Myocyte (in vitro differentiated cells): ENCODE data around the gene KIFBP. TPM values are rescaled to one million over a fixed set of nuclear protein-coding genes. Genes with fewer than 3 reads are reported as not detected.
A peak's percentile ranks its signal among the peaks of the same experiment; 100 is the strongest.

ENCODE experiments used
- DNase-seq: peaks from one replicate; pipeline ENCODE4 v3.0.0-alpha.2; 2012; ENCODE audit warnings: low read depth
- total RNA-seq: library from RNA; depleted of rRNA; stranded (reverse); fragments of >200 nt; gene quantifications from 2 replicates; pipeline ENCODE4 v1.2.3, GENCODE V29; 2014

The KIFBP gene
- total RNA-seq, 1 donor from 2014 or later, result 39.3 TPM

GRCh38 chr10:69051303-69051702 lies 62.7 kb downstream of the KIFBP start:
- peak; percentile 25 for DNase-seq

- no peak for DNase-seq
These were observed 63.3 kb downstream of the KIFBP start for GRCh38 chr10:69051710-69052487.

- no peak for DNase-seq
These were observed 64.1 kb downstream of the KIFBP start for GRCh38 chr10:69052736-69053135.

- DNase-seq, result no peak
These were observed 66.6 kb downstream of the KIFBP start for GRCh38 chr10:69055241-69055640.

- DNase-seq, result no peak
These were observed 67.5 kb downstream of the KIFBP start for GRCh38 chr10:69056129-69056528.

DNA sequence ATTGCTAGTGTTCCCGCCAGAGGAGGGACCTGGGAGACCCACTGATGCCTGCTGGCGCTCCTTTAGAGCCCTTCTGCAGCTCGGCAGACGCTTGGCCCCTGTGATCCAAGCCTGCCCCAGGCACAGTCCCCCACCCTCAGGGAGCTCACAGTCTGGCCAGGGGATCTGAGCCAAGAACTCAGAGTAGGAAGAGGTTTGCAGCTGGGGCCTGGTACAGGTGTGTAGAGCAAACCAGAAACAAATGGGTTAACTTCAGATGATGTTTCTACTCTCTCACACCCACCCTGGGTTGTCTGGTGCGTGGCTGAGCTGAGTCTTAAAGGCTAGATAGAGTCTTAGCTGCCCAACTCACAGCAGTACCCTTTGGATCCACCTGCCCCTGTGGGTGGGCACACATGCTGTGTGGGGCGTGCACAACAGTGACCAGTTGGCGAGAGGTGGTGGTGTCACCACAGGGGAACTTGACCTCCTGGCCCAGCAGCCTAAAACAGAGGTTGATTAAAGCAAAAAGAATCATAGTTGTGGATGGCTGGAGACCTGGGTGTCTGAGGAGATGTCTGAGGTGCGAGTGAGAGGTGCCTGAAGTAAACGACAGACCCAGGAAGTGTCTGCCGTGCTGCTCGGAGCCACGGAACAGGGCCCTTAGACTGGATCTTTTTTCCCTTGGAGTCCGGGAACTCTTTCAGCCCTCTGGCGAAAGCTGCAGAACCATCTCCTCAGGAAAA lies 68.1 kb downstream of the KIFBP start:
- DNase-seq, result peak; percentile 59

GRCh38 chr10:69057261-69057950 lies 68.8 kb downstream of the KIFBP start:
- no peak for DNase-seq

GRCh38 chr10:69057951-69058297 lies 69.3 kb downstream of the KIFBP start:
- DNase-seq, result peak; percentile 57

- no peak for DNase-seq
These were observed 71.7 kb downstream of the KIFBP start for GRCh38 chr10:69060127-69060798.

- DNase-seq, result peak; percentile 79
These were observed 72.9 kb downstream of the KIFBP start for GRCh38 chr10:69061305-69062161.

GRCh38 chr10:69062901-69063300 lies 74.3 kb downstream of the KIFBP start:
- DNase-seq, result no peak

GRCh38 chr10:69064762-69065328 lies 76.2 kb downstream of the KIFBP start:
- DNase-seq, result no peak

DNA sequence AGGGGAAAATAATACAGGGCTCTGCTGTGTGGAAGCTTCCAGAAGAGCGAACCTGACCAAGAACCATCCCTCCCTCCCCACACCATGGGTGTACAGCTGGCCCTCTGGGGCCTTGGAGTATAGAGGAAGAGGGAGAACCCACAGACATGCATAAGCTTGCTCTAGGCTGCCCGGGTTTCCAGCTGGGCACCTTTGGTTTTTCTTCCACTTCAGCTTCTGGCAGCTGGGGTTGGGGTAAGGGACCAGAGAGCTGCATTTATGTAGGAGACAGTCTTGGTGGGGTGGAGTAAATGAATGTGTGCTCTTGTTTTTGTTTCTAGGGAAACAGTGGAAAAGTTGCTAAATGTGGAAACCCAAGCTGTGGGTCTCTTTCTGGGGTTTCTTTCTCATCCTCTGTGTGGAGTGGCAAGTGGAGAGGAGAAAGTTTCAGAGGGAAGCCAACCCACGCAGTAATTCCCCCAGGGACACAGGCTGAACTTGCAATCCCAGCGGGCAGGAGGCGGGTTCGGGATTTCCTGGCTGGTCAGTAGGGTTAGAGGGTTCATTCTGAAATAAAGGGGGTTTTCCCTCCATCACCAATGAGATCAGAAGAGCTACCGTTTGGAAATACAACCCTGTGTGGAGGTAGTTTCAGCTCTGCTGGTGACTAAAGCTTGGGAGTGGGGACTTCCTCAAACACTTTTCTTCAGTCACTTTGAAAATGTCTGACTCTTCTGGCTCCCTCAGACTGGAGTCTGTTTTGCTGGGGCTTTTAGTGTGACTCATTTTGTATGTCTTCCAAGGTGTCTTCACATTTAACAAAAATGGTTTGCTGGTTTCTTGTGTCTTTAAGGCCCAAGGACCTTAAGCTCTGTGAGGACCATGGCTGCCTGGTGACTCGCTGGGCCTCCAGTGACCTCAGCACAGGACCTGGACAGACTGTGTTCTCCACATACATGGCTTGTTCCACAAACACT lies 77.1 kb downstream of the KIFBP start:
- peak; percentile 54 for DNase-seq

Other genes starting within 250 kb of the KIFBP start
- 0.99 and 1.4 TPM in 2 replicates for gene STOX1, start 161.3 kb upstream of the KIFBP start, total RNA-seq
- gene DDX50, start 87.5 kb upstream of the KIFBP start, total RNA-seq, result 36.7 and 48.0 TPM in 2 replicates
- 77.0 and 89.6 TPM in 2 replicates for gene DDX21, start 32.6 kb upstream of the KIFBP start, total RNA-seq
- 51.7 and 51.8 TPM in 2 replicates for gene SRGN, start 99.3 kb downstream of the KIFBP start, total RNA-seq
- gene VPS26A, start 135.4 kb downstream of the KIFBP start, total RNA-seq, result 28.1 and 32.2 TPM in 2 replicates
- gene SUPV3L1, start 191.4 kb downstream of the KIFBP start, total RNA-seq, result 26.6 and 32.9 TPM in 2 replicates
- 0.10 and 0.11 TPM in 2 replicates for gene HKDC1, start 231.5 kb downstream of the KIFBP start, total RNA-seq